Activated T-helper 1 cell treated with Interleukin-2 at 50 U/mL for 16 hours (primary cell): ENCODE data around the gene ARFGEF2.
"Not testable (repeated sequence)": the region's sequence is repeated elsewhere in the genome, so short reads cannot be mapped to it uniquely, and the experiment has no call there.

ENCODE experiments used
- DNase-seq: peaks from one replicate; pipeline ENCODE4 v3.0.0-alpha.2; 2020; ENCODE audit warnings: low read depth

Gene ARFGEF2

GRCh38 chr20:48930035-48930434, 8.5 kb downstream of the ARFGEF2 start:
- DNase-seq, result no peak

GRCh38 chr20:48930878-48931277, 9.4 kb downstream of the ARFGEF2 start:
- no peak for DNase-seq

- DNase-seq, result no peak
Measured at GRCh38 chr20:48931527-48932374, 10.2 kb downstream of the ARFGEF2 start.

GRCh38 chr20:48932375-48932941, 10.9 kb downstream of the ARFGEF2 start:
- DNase-seq, result no peak

GRCh38 chr20:48933017-48933766, 11.7 kb downstream of the ARFGEF2 start:
- DNase-seq, result no peak

- not testable (repeated sequence) for DNase-seq
Measured at GRCh38 chr20:48934273-48934877, 12.9 kb downstream of the ARFGEF2 start.

- DNase-seq, result not testable (repeated sequence)
Measured at GRCh38 chr20:48934966-48935365, 13.5 kb downstream of the ARFGEF2 start.

GRCh38 chr20:48936178-48936577, 14.7 kb downstream of the ARFGEF2 start:
- not testable (repeated sequence) for DNase-seq

GRCh38 chr20:48937674-48938073, 16.2 kb downstream of the ARFGEF2 start:
- no peak for DNase-seq

- no peak for DNase-seq
Measured at GRCh38 chr20:48938670-48939069, 17.2 kb downstream of the ARFGEF2 start.

GRCh38 chr20:48940170-48940569, 18.7 kb downstream of the ARFGEF2 start:
- DNase-seq, result no peak

- DNase-seq, result no peak
Measured at GRCh38 chr20:48941467-48941866, 20.0 kb downstream of the ARFGEF2 start.

GRCh38 chr20:48942730-48943129, 21.2 kb downstream of the ARFGEF2 start:
- no peak for DNase-seq

GRCh38 chr20:48944663-48945297, 23.3 kb downstream of the ARFGEF2 start:
- DNase-seq, result no peak

GRCh38 chr20:48945840-48946514, 24.5 kb downstream of the ARFGEF2 start:
- DNase-seq, result no peak

- no peak for DNase-seq
Measured at GRCh38 chr20:48948612-48949011, 27.1 kb downstream of the ARFGEF2 start.

GRCh38 chr20:48949304-48950170, 28.0 kb downstream of the ARFGEF2 start:
- no peak for DNase-seq

- no peak for DNase-seq
Measured at GRCh38 chr20:48951041-48951440, 29.5 kb downstream of the ARFGEF2 start.

GRCh38 chr20:48951646-48952045, 30.1 kb downstream of the ARFGEF2 start:
- no peak for DNase-seq

GRCh38 chr20:48952656-48953055, 31.1 kb downstream of the ARFGEF2 start:
- DNase-seq, result no peak
